SK-N-SH (cell line): ENCODE data around the gene IL12A.

ENCODE experiments used
- EP300 ChIP-seq, 2 experiments: IDR thresholded peaks; 2 replicates each; pipeline versions ENCODE4 v1.4.0 to v1.6.1; 2012; ENCODE audit warnings: borderline replicate concordance in 1 of 2, low read depth in 1 of 2, low read length in 1 of 2
- RAD21 ChIP-seq: IDR thresholded peaks from 2 replicates; pipeline ENCODE4 v1.6.1; 2012; ENCODE audit warnings: mild to moderate bottlenecking, low read length
- SIN3A ChIP-seq: IDR thresholded peaks from 2 replicates; pipeline ENCODE4 v1.6.1; 2012; ENCODE audit warnings: low read depth, mild to moderate bottlenecking, low read length, moderate library complexity, borderline replicate concordance
- TF ChIP-seq, protein P1 (sequence below): fragments of 150-350 bp; IDR thresholded peaks from 2 replicates; pipeline ENCODE4 v1.6.1; 2016; ENCODE audit warnings: mild to moderate bottlenecking, low read depth, low read length

DNA sequence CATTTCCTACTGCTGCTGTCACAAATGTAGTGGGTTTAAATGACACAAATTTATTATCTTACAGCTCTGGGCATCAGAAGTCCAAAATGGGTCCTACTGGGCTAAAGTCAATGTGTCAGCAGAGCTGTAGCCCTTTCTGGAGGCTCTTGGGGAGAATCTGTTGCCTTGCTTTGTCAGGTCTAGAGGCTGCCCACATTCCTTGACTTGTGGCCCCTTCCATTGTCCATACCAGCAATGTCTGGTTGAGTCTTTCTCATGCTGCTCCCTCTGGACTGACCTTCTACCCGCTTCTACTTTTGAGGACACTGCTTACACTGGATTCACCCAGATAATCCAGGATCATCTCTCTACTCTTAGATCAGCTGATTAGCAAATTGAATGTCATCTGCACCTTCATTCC lies 3.0 kb downstream of the IL12A start:
- no peak for TF ChIP-seq EP300 (IDR thresholded peaks at IDR 0.05; ENCODE audit: borderline replicate concordance in 1 of 2, low read depth in 1 of 2, low read length in 1 of 2)
- TF ChIP-seq SIN3A = no peak
- no peak for TF ChIP-seq RAD21
- TF ChIP-seq, protein P1, sequence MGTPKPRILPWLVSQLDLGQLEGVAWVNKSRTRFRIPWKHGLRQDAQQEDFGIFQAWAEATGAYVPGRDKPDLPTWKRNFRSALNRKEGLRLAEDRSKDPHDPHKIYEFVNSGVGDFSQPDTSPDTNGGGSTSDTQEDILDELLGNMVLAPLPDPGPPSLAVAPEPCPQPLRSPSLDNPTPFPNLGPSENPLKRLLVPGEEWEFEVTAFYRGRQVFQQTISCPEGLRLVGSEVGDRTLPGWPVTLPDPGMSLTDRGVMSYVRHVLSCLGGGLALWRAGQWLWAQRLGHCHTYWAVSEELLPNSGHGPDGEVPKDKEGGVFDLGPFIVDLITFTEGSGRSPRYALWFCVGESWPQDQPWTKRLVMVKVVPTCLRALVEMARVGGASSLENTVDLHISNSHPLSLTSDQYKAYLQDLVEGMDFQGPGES = no peak
